ENCODE measurements around the gene C1QTNF6. TPM values are rescaled to one million over a fixed set of nuclear protein-coding genes. Genes with fewer than 3 reads are reported as not detected.

The C1QTNF6 gene
- total and polyA plus RNA-seq, 2 experiments from 2014 or later, result 23.6 to 29.7 TPM

DNA sequence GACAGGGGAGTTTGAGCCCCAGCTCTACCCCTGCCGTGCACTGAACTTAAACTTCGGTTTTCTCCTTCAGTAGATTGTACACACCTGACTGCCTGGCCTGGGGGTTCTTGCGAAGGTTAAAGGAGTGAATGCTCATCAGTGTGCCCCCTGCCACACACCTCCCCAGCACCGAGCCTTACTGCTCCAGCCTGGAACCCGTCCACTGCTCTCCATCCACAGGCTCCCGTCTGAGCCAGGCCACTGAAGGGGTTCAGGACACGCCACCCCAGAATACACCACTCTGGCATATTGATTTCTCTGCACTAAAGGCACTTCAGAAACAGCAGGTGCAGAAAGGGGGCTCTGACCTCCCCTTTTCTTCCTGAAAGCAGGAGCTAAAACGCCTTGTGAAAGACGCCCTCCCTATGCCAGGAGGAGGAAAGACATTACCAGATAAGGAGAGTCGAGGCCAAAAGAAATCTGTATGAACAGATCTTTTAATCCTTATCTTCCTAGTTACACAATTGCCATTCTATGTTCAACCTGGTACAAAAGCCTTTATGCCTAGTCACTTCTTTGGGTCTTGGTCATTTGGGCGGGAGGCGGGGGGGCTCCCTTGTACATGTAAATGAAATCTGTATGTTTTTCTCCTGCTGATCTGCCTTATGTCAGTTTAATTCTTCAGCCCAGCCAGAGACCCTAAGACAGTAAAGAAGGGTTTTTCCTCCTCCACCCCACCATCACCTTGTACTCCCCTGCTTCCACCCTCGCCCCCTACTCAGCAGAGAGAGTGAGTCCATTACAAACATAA, 26.1 kb upstream of the C1QTNF6 start:
- Histone ChIP-seq H3K4me1 (ENCODE audit: insufficient read depth) (peaks cover 40% of the 10 kb centered on the region), H3K9me2 (replicated peaks; ENCODE audit: insufficient read depth) (no peaks in the 10 kb centered on the region), H2AFZ (no peak overlapping the region), H3K36me3 (replicated peaks; ENCODE audit: insufficient read depth, low read depth) (no peaks in the 10 kb centered on the region), H3K27ac (no peak overlapping the region), H3K79me2 (no peaks in the 10 kb centered on the region), H3K27me3 (no peaks in the 10 kb centered on the region), H3K4me3 (no peak overlapping the region), H3K4me2 (no peak overlapping the region), H4K20me1 (ENCODE audit: insufficient read depth, poor library complexity, severe bottlenecking) (no peaks in the 10 kb centered on the region), H3K9me3 (ENCODE audit: low read depth) (no peaks in the 10 kb centered on the region)
- WGBS (ENCODE audit: low lambda C conversion rate, missing lambda C conversion rate), result 76% methylated on average over 13 of the region's 13 CpGs
- no peak for DNase-seq (ENCODE audit: low spot score)
- TF ChIP-seq EZH2phosphoT487 (IDR thresholded peaks at IDR 0.05; ENCODE audit: low read depth, severe bottlenecking, unreplicated experiment) (no peak), EZH2 (IDR thresholded peaks at IDR 0.05; ENCODE audit: borderline replicate concordance) (no peak)
- TF ChIP-seq, protein P1, sequence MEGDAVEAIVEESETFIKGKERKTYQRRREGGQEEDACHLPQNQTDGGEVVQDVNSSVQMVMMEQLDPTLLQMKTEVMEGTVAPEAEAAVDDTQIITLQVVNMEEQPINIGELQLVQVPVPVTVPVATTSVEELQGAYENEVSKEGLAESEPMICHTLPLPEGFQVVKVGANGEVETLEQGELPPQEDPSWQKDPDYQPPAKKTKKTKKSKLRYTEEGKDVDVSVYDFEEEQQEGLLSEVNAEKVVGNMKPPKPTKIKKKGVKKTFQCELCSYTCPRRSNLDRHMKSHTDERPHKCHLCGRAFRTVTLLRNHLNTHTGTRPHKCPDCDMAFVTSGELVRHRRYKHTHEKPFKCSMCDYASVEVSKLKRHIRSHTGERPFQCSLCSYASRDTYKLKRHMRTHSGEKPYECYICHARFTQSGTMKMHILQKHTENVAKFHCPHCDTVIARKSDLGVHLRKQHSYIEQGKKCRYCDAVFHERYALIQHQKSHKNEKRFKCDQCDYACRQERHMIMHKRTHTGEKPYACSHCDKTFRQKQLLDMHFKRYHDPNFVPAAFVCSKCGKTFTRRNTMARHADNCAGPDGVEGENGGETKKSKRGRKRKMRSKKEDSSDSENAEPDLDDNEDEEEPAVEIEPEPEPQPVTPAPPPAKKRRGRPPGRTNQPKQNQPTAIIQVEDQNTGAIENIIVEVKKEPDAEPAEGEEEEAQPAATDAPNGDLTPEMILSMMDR (IDR thresholded peaks at IDR 0.05; ENCODE audit: poor library complexity), result no peak

DNA sequence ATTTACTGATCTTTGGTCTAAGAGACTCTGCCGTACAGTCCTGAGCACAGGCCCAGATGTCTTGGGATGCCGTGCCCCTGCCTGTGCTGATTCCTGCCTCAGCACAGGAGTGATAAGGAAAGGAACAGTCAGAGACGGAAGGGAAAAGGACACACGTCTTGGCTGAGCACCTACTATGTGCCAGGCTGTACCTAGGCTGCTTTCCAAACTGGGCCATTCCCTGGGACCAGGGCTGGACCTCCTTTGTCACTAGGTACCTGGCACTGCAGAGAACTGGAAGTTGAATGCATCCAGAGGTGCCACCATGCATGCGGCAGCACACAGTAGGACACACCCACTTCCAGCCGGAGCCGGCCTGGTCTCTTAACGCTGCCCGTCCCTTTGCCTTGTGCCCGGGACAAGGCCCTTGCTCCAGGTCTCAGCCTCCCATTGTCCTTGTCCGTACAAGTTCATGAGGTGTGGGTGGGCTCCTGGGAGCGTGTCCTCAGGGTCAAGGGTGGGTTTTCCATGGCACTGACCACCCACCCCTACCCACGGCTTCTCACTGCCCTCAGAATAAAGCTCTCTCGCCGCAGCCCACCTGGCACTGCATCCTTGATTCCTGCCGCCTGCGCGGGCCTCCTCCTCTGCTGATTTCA, 25.3 kb upstream of the C1QTNF6 start:
- no peak overlapping the region for H2AFZ ChIP-seq
- no peaks in the 10 kb centered on the region for H4K20me1 ChIP-seq (ENCODE audit: insufficient read depth, poor library complexity, severe bottlenecking)
- H3K79me2 ChIP-seq, result no peaks in the 10 kb centered on the region
- H3K4me1 ChIP-seq (ENCODE audit: insufficient read depth), result peaks cover 40% of the 10 kb centered on the region
- H3K9me3 ChIP-seq (ENCODE audit: low read depth), result no peaks in the 10 kb centered on the region
- H3K4me2 ChIP-seq, result no peak overlapping the region
- no peaks in the 10 kb centered on the region for H3K27me3 ChIP-seq
- WGBS (ENCODE audit: low lambda C conversion rate, missing lambda C conversion rate), result 95% methylated on average over 18 of the region's 18 CpGs
- TF ChIP-seq, protein P1 (IDR thresholded peaks at IDR 0.05; ENCODE audit: poor library complexity), result no peak
- TF ChIP-seq EZH2phosphoT487 (IDR thresholded peaks at IDR 0.05; ENCODE audit: low read depth, severe bottlenecking, unreplicated experiment) (no peak), EZH2 (IDR thresholded peaks at IDR 0.05; ENCODE audit: borderline replicate concordance) (no peak)
- H3K27ac ChIP-seq, result peak overlapping the region; percentile 58
- no peaks in the 10 kb centered on the region for H3K36me3 ChIP-seq (replicated peaks; ENCODE audit: insufficient read depth, low read depth)
- no peak overlapping the region for H3K4me3 ChIP-seq
- no peaks in the 10 kb centered on the region for H3K9me2 ChIP-seq (replicated peaks; ENCODE audit: insufficient read depth)
- no peak for DNase-seq (ENCODE audit: low spot score)

DNA sequence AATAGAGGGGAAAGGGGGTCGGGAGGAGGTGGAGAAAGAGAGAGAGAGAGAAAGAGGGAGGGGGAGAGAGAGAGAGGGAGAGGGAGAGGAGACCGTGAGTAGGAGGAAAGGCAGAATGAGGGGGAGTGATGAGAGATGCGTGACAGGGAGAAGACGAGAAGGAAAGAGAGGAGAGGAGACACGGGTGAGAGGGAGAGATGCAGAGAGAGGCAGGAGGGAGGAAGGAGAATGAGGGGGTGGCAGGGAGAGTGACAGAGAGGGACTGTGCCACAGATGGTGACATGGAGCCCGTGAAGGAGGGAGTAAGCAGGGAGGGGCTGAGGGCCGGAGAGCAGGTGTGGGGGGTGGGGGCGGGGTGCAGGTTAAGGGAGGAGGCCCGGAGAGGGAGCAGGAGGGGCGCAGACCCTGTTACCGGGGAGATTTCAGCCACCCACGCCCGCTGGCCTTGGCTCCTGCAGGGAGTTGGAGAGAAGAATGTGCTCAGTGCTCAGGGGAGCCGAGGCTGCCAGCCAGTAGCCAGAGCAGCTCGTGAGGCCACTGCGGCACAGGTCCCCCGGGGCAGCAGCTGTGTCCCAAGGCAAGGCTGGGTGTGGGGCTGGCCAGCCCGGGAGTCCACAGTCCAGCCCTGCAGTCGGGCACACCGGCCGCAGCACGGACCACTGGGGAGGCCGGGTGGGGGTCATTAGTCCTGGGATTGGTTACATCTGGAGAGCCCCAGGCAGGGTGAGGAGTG, 24.3 kb upstream of the C1QTNF6 start, which contains the start of gene SSTR3:
Gene SSTR3, minus strand, starts transcription at position 304 of the 733 bp plus-strand sequence. CDS start 4,674 bp downstream, outside the sequence.
- H3K9me2 ChIP-seq (replicated peaks; ENCODE audit: insufficient read depth), result no peaks in the 10 kb centered on the region
- no peaks in the 10 kb centered on the region for H3K9me3 ChIP-seq (ENCODE audit: low read depth)
- H3K79me2 ChIP-seq, result no peaks in the 10 kb centered on the region
- no peaks in the 10 kb centered on the region for H4K20me1 ChIP-seq (ENCODE audit: insufficient read depth, poor library complexity, severe bottlenecking)
- peaks cover 40% of the 10 kb centered on the region for H3K4me1 ChIP-seq (ENCODE audit: insufficient read depth)
- DNase-seq (ENCODE audit: low spot score), result peak; percentile 76
- no peak within 1 kb of the TSS for H2AFZ ChIP-seq
- H3K4me2 ChIP-seq, result peak within 1 kb of the TSS; percentile 58
- no peak within 1 kb of the TSS for H3K4me3 ChIP-seq
- no peak for TF ChIP-seq EZH2 (IDR thresholded peaks at IDR 0.05; ENCODE audit: borderline replicate concordance)
- no peaks in the 10 kb centered on the region for H3K27me3 ChIP-seq
- WGBS (ENCODE audit: low lambda C conversion rate, missing lambda C conversion rate), result 11% methylated on average over 15 of the region's 23 CpGs
- H3K36me3 ChIP-seq (replicated peaks; ENCODE audit: insufficient read depth, low read depth), result no peaks in the 10 kb centered on the region
- peak within 1 kb of the TSS; percentile 58 for H3K27ac ChIP-seq

All from hepatocyte (in vitro differentiated cells).